Neural cell (in vitro differentiated cells): Measurements from ENCODE around the gene COL6A2.

ENCODE experiments used
- CTCF ChIP-seq: fragments of 450-650 bp; IDR thresholded peaks from 2 replicates; pipeline ENCODE4 v1.5.1; 2014; ENCODE audit warnings: antibody characterized with exemption, mild to moderate bottlenecking, moderate library complexity; ENCODE audit not compliant: poor library complexity, severe bottlenecking
- EP300 ChIP-seq: fragments of 450-650 bp; conservative IDR thresholded peaks from 2 replicates; pipeline ENCODE4 v1.6.1; 2014; ENCODE audit warnings: antibody characterized with exemption, mild to moderate bottlenecking, moderate library complexity; ENCODE audit not compliant: poor library complexity, severe bottlenecking
- EZH2 ChIP-seq: fragments of 200-600, 300-800 bp; shearing (Covaris generic), sonication (generic); IDR thresholded peaks from 2 replicates; pipeline ENCODE4 v1.6.1; 2014; ENCODE audit warnings: antibody characterized with exemption, low read length, borderline replicate concordance, mild to moderate bottlenecking; ENCODE audit not compliant: insufficient read depth, poor library complexity, severe bottlenecking
- MXI1 ChIP-seq: fragments of 450-650 bp; conservative IDR thresholded peaks from 2 replicates; pipeline ENCODE4 v1.6.1; 2014; ENCODE audit warnings: antibody characterized with exemption, mild to moderate bottlenecking; ENCODE audit not compliant: poor library complexity, severe bottlenecking
- POLR2AphosphoS5 ChIP-seq: IDR thresholded peaks from 2 replicates; pipeline ENCODE4 v1.6.1; 2012
- TAF1 ChIP-seq: IDR thresholded peaks from 2 replicates; pipeline ENCODE4 v1.6.1; 2012; ENCODE audit warnings: low read depth

DNA sequence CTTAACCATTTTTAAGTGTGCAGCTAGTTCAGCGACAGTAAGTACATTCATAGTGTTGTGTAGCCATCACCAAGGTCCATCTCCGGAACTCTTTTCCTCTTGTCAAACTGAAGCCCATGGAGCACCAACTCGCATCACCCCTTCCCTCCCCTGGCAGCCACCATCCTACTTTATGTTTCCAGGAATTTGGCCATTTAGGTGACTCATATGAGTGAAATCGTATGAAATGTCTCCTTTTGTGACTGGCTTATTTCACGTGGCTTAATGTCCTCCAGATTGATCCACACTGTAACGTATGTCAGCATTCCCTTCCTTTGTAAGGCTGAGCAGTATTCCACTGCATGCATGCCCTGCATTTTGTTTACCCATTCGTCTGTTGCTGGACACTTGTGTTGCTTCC is 2.5 kb downstream of the COL6A2 start:
- TF ChIP-seq CTCF (no peak), TAF1 (no peak), MXI1 (no peak), EZH2 (no peak), POLR2AphosphoS5 (no peak), EP300 (no peak)
